Heart right ventricle (tissue), 12 donors: ENCODE data around the gene SUMO3. TPM values are rescaled to one million over a fixed set of nuclear protein-coding genes. Genes with fewer than 3 reads are reported as not detected.

ENCODE experiments used
- polyA plus RNA-seq, 2 donors: library from polyadenylated mRNA; stranded (reverse); fragments of 200-250 nt; gene quantifications; one replicate each; pipeline ENCODE4 v1.2.3, GENCODE V29; 2013
- total RNA-seq, 10 donors: library from RNA; stranded (reverse); fragmentation: NEBNext Ultra II Directional in 3 of 10; extraction: Animal tissue kit (Norgen Biotek cat#: 25700) in 3 of 10; gene quantifications; one replicate each; pipeline versions ENCODE4 v1.2.1 to v1.2.4, GENCODE V29; 2021 to 2023
- donor health status: ischemic (EF 13 %, LVEDD 7.1; RV severe dilation, severe dysfunction).
- donor health status: healthy with polysubstance abuse.
- donor health status: DM: no; HTN: yes; CAD: no.
- donor health status: DM: no; HTN: no; CAD: no.
- donor health status: ischemic (EF 25% LVEDD 6.9; RV normal size, moderate dysfunction).
- donor health status: ischemic (EF 25% LVEDD 5.7; RV mildly dilated, moderate dysfunction).
- donor health status: healthy.
- donor health status: nonischemic (EF 11% LVEDD 7.7; RV severe dilation, severe dysfunction).
- donor health status: DM: yes; HTN: yes; CAD: no.
- donor health status: PGD.
- donor health status: ischemic (EF 29% LVEDD 5.4; RV normal size, mild dysfunction).
- donor health status: nonischemic (EF 23%, LVEDD 6.1; RV moderate dilation, normal function).

The SUMO3 gene
- total and polyA plus RNA-seq, 12 donors = 14.9 to 80.9 (median 70.5) TPM

Other genes starting within 250 kb of the SUMO3 start
- gene KRTAP10-4, start 244.3 kb downstream of the SUMO3 start, total RNA-seq = not detected
- not detected for gene KRTAP10-4, start 244.3 kb downstream of the SUMO3 start, polyA plus RNA-seq
- gene KRTAP10-5, start 237.5 kb downstream of the SUMO3 start, total RNA-seq = not detected
- gene KRTAP10-5, start 237.5 kb downstream of the SUMO3 start, polyA plus RNA-seq = not detected
- gene KRTAP10-6, start 225.6 kb downstream of the SUMO3 start, total RNA-seq = not detected
- gene KRTAP10-6, start 225.6 kb downstream of the SUMO3 start, polyA plus RNA-seq = not detected
- gene KRTAP10-7, start 217.5 kb downstream of the SUMO3 start, total RNA-seq = not detected
- gene KRTAP10-7, start 217.5 kb downstream of the SUMO3 start, polyA plus RNA-seq = not detected
- gene KRTAP10-8, start 206.0 kb downstream of the SUMO3 start, total RNA-seq = not detected
- not detected for gene KRTAP10-8, start 206.0 kb downstream of the SUMO3 start, polyA plus RNA-seq
- not detected for gene KRTAP10-9, start 191.0 kb downstream of the SUMO3 start, total RNA-seq
- not detected for gene KRTAP10-9, start 191.0 kb downstream of the SUMO3 start, polyA plus RNA-seq
- not detected for gene KRTAP10-10, start 180.7 kb downstream of the SUMO3 start, total RNA-seq
- not detected for gene KRTAP10-10, start 180.7 kb downstream of the SUMO3 start, polyA plus RNA-seq
- gene KRTAP10-11, start 171.6 kb downstream of the SUMO3 start, total RNA-seq = not detected
- not detected for gene KRTAP10-11, start 171.6 kb downstream of the SUMO3 start, polyA plus RNA-seq
- gene KRTAP12-4, start 163.4 kb downstream of the SUMO3 start, total RNA-seq = not detected
- not detected for gene KRTAP12-4, start 163.4 kb downstream of the SUMO3 start, polyA plus RNA-seq
- gene KRTAP12-3, start 160.1 kb downstream of the SUMO3 start, total RNA-seq = not detected
- not detected for gene KRTAP12-3, start 160.1 kb downstream of the SUMO3 start, polyA plus RNA-seq
- not detected for gene KRTAP12-2, start 151.1 kb downstream of the SUMO3 start, total RNA-seq
- not detected for gene KRTAP12-2, start 151.1 kb downstream of the SUMO3 start, polyA plus RNA-seq
- gene KRTAP12-1, start 135.9 kb downstream of the SUMO3 start, total RNA-seq = not detected
- not detected for gene KRTAP12-1, start 135.9 kb downstream of the SUMO3 start, polyA plus RNA-seq
- not detected for gene KRTAP10-12, start 120.9 kb downstream of the SUMO3 start, total RNA-seq
- not detected for gene KRTAP10-12, start 120.9 kb downstream of the SUMO3 start, polyA plus RNA-seq
- 1 to 10 TPM in 4 of 10 donors, under 1 TPM in 3, not detected in 3; 0.12 to 2.1 (median 1.0) TPM for gene TSPEAR, start 106.5 kb downstream of the SUMO3 start, total RNA-seq
- gene TSPEAR, start 106.5 kb downstream of the SUMO3 start, polyA plus RNA-seq = 1 to 10 TPM in 1 of 2 donors, under 1 TPM in 1; under 0.01 to 3.4 TPM
- gene UBE2G2, start 16.2 kb downstream of the SUMO3 start, total RNA-seq = 10 to 100 TPM; 58.1 to 89.5 (median 67.0) TPM
- gene UBE2G2, start 16.2 kb downstream of the SUMO3 start, polyA plus RNA-seq = 10 to 100 TPM; 39.6 to 59.3 TPM
- gene PTTG1IP, start 55.6 kb upstream of the SUMO3 start, total RNA-seq = 100 to 1,000 TPM; 109 to 188 (median 148) TPM
- gene PTTG1IP, start 55.6 kb upstream of the SUMO3 start, polyA plus RNA-seq = 100 to 1,000 TPM; 122 to 172 TPM
- 100 to 1,000 TPM in 1 of 10 donors, 10 to 100 TPM in 5, 1 to 10 TPM in 4; 5.1 to 151 (median 10.3) TPM for gene ITGB2, start 102.8 kb upstream of the SUMO3 start, total RNA-seq
- gene ITGB2, start 102.8 kb upstream of the SUMO3 start, polyA plus RNA-seq = 10 to 100 TPM; 12.4 to 12.7 TPM
- gene SLX9, start 122.0 kb upstream of the SUMO3 start, total RNA-seq = 10 to 100 TPM; 42.4 to 67.2 (median 52.6) TPM
- gene SLX9, start 122.0 kb upstream of the SUMO3 start, polyA plus RNA-seq = 10 to 100 TPM; 68.1 to 83.6 TPM